ENCODE data around the gene LRBA. TPM values are rescaled to one million over a fixed set of nuclear protein-coding genes. Genes with fewer than 3 reads are reported as not detected.

LRBA gene
- total RNA-seq, 1 donor from 2014 or later = 63.4 TPM

GRCh38 chr4:150224896-150225591 is 790.0 kb downstream of the LRBA start:
- no peak for DNase-seq (ENCODE audit: low read depth, low spot score)

GRCh38 chr4:150219841-150220240 is 795.2 kb downstream of the LRBA start:
- DNase-seq (ENCODE audit: low read depth, low spot score) = no peak

- DNase-seq (ENCODE audit: low read depth, low spot score) = no peak
Measured at GRCh38 chr4:150218447-150218846, 796.6 kb downstream of the LRBA start.

- no peak for DNase-seq (ENCODE audit: low read depth, low spot score)
Measured at GRCh38 chr4:150217808-150218207, 797.3 kb downstream of the LRBA start.

- no peak for DNase-seq (ENCODE audit: low read depth, low spot score)
Measured at GRCh38 chr4:150217192-150217591, 797.9 kb downstream of the LRBA start.

- DNase-seq (ENCODE audit: low read depth, low spot score) = no peak
Measured at GRCh38 chr4:150216726-150217125, 798.4 kb downstream of the LRBA start.

- DNase-seq (ENCODE audit: low read depth, low spot score) = no peak
Measured at GRCh38 chr4:150215601-150216000, 799.5 kb downstream of the LRBA start.

Other genes starting within 250 kb of the LRBA start
- gene RPS3A, start 84.3 kb upstream of the LRBA start, total RNA-seq = 1,655 and 2,296 TPM in 2 replicates

All from pulmonary artery endothelial cell (primary cell).